Caco-2 (cell line): Measurements from ENCODE around the gene RAB29. TPM values are rescaled to one million over a fixed set of nuclear protein-coding genes. Genes with fewer than 3 reads are reported as not detected.

Experiments used
- BruUV-seq: library from RNA; stranded (reverse); fragments of 400-500 nt; replicated peaks from 2 replicates; lab custom pipeline; 2021; lab: Mats Ljungman, UMichigan
- CTCF ChIA-PET: fragments of 300-600 bp; sonication (Branson Sonifier 250); formaldehyde crosslinking; loops from one replicate; lab custom pipeline; 2022; ENCODE audit warnings: antibody characterized with exemption; lab: Charles Lee
- POLR2A ChIA-PET: fragments of 300-600 bp; sonication (Branson Sonifier 250); formaldehyde crosslinking; loops from one replicate; lab custom pipeline; 2022; ENCODE audit warnings: antibody characterized with exemption; lab: Charles Lee
- DNase-seq, 2 experiments: peaks; one replicate each; pipeline versions ENCODE4 v3.0.0 to v3.0.0-alpha.2; 2020 to 2022
- H3K27me3 ChIP-seq: replicated peaks from 2 replicates; pipeline ENCODE4 v1.6.0; 2011; ENCODE audit warnings: low read length; ENCODE audit not compliant: control insufficient read depth, insufficient read depth
- H3K36me3 ChIP-seq: 2 replicates; pipeline ENCODE4 v1.5.1; 2011; ENCODE audit warnings: low read length; ENCODE audit not compliant: control insufficient read depth, insufficient read depth
- H3K4me1 ChIP-seq: fragments of 250-450 bp; sonication (Bioruptor Pico); 2 replicates; pipeline ENCODE4 v1.5.1; 2020; ENCODE audit warnings: mild to moderate bottlenecking
- H3K4me3 ChIP-seq: 2 replicates; pipeline ENCODE4 v1.5.1; 2011; ENCODE audit warnings: low read depth, mild to moderate bottlenecking, control low read depth, low read length
- H3K9me3 ChIP-seq: fragments of 250-450 bp; sonication (Bioruptor Pico); 2 replicates; pipeline ENCODE4 v1.5.1; 2020; ENCODE audit warnings: mild to moderate bottlenecking, moderate library complexity
- H3K27ac Mint-ChIP-seq: one replicate; pipeline ENCODE4 v1.8.0; 2022; ENCODE audit warnings: mixed read lengths; ENCODE audit not compliant: unreplicated experiment
- H3K27me3 Mint-ChIP-seq: one replicate; pipeline ENCODE4 v1.8.0; 2022; ENCODE audit warnings: mixed read lengths; ENCODE audit not compliant: insufficient read depth, unreplicated experiment
- H3K36me3 Mint-ChIP-seq: one replicate; pipeline ENCODE4 v1.8.0; 2022; ENCODE audit warnings: mild to moderate bottlenecking, mixed read lengths; ENCODE audit not compliant: insufficient read depth, unreplicated experiment
- H3K4me1 Mint-ChIP-seq: one replicate; pipeline ENCODE4 v1.8.0; 2022; ENCODE audit warnings: low read depth, mixed read lengths; ENCODE audit not compliant: unreplicated experiment
- H3K4me3 Mint-ChIP-seq: one replicate; pipeline ENCODE4 v1.8.0; 2022; ENCODE audit warnings: mild to moderate bottlenecking, moderate library complexity, mixed read lengths; ENCODE audit not compliant: unreplicated experiment
- H3K9me3 Mint-ChIP-seq: one replicate; pipeline ENCODE4 v1.8.0; 2022; ENCODE audit warnings: mixed read lengths; ENCODE audit not compliant: unreplicated experiment
- CTCF ChIP-seq, 2 experiments: fragments of 200-600 bp in 1 of 2; IDR thresholded peaks; 1 replicate in 1 of 2; 2 replicates in 1 of 2; pipeline versions ENCODE4 v1.5.1 to v1.8.0; 2011 to 2022; ENCODE audit warnings: antibody characterized with exemption in 1 of 2, control low read depth in 1 of 2, inconsistent platforms in 1 of 2, low read depth in 1 of 2, low read length in 1 of 2, mild to moderate bottlenecking in 1 of 2, moderate library complexity in 1 of 2; ENCODE audit not compliant: insufficient read depth in 1 of 2, severe bottlenecking in 1 of 2, unreplicated experiment in 1 of 2
- intact Hi-C: fragments of 100-400 bp; cut with micrococcal nuclease; formaldehyde crosslinking; loops from one replicate; pipeline ENCODE4 v1.10.0; 2022; ENCODE audit not compliant: unreplicated experiment
- total RNA-seq: library from RNA; stranded (reverse); gene quantifications from 2 replicates; pipeline ENCODE4 v1.2.3, GENCODE V29; 2022

The RAB29 gene
- total RNA-seq, 1 experiment from 2014 or later = 11.0 TPM

DNA sequence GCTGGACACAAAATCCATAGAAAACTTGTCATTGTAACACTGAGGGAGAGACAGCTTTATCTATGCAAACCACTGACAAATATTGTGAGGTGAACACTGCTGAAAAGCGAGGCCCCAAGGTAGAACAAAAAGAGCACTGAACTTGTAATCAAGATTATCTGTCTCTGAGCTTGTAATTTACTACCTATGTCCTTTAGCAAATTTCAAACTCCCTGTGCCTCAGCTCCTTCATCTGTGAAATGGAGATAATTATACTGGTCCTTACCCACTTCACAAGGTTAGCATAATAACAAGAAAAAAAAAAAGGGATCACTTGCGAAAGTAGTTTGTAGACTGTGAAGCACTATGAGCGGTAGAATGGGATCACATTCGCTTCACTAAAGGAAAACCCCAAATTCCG is 20.4 kb downstream of the RAB29 start:
- Histone ChIP-seq H3K36me3 (no peaks in the 10 kb centered on the region), H3K27me3 (no peaks in the 10 kb centered on the region), H3K4me3 (no peak overlapping the region), H3K9me3 (no peaks in the 10 kb centered on the region), H3K4me1 (no peaks in the 10 kb centered on the region)
- H3K36me3 Mint-ChIP-seq = peaks cover 6% of the 10 kb centered on the region
- intact Hi-C loops = no loop called here
- no peak overlapping the region for H3K4me3 Mint-ChIP-seq
- no peak overlapping the region for H3K27ac Mint-ChIP-seq
- H3K4me1 Mint-ChIP-seq = peaks cover 7% of the 10 kb centered on the region
- ChIA-PET POLR2A (no interaction called here), CTCF (no interaction called here)
- H3K27me3 Mint-ChIP-seq = peaks cover 7% of the 10 kb centered on the region
- DNase-seq = no peak
- no peaks in the 10 kb centered on the region for H3K9me3 Mint-ChIP-seq
- TF ChIP-seq CTCF (IDR thresholded peaks at IDR 0.05; ENCODE audit: insufficient read depth in 1 of 2, low read depth in 1 of 2, low read length in 1 of 2, severe bottlenecking in 1 of 2, unreplicated experiment in 1 of 2) = no peak
- no TSS peak for BruUV-seq

DNA sequence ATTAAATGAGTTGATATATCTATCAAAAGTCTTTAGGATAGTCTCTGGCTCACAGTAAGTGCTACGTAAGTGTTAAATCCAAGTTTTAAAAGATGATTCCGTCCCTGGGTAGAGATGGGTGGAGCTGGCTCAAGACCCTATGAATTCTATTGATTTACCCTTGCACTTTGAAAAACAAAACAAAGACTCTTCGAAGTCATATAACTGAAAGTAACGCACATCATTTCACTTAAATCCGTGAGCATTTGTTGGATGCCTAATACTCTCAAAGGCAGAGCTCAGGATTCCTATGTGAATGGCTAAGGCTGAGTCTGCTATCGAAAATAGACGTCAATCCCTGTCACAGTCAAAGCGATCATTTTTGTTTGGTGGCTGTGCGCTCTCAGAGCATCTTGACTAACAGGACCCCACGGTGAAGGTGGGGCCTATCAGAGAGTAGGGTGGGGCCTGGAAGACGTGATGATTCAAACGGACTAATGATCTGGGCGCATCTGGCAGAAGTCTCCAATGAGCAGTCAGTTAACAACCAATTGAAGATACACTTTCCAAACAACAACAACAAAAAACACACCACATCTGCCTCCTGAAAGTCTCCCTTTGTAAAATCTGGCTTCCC is 24.1 kb downstream of the RAB29 start:
- peaks cover 36% of the 10 kb centered on the region for H3K36me3 Mint-ChIP-seq
- POLR2A ChIA-PET = no interaction called here
- Histone ChIP-seq H3K36me3 (no peaks in the 10 kb centered on the region; the same call in 1 of the 2 replicates), H3K27me3 (no peaks in the 10 kb centered on the region), H3K4me1 (no peaks in the 10 kb centered on the region), H3K9me3 (no peaks in the 10 kb centered on the region), H3K4me3 (no peak overlapping the region)
- TF ChIP-seq CTCF (IDR thresholded peaks at IDR 0.05; ENCODE audit: insufficient read depth in 1 of 2, low read depth in 1 of 2, low read length in 1 of 2, severe bottlenecking in 1 of 2, unreplicated experiment in 1 of 2) = no peak
- intact Hi-C loops = no loop called here
- H3K4me1 Mint-ChIP-seq = peaks cover 7% of the 10 kb centered on the region
- peak overlapping the region; percentile 87 for H3K4me3 Mint-ChIP-seq
- peaks cover under 1% of the 10 kb centered on the region for H3K27me3 Mint-ChIP-seq
- DNase-seq = no peak
- CTCF ChIA-PET = no interaction called here
- H3K9me3 Mint-ChIP-seq = no peaks in the 10 kb centered on the region
- peak overlapping the region; percentile 99 for H3K27ac Mint-ChIP-seq
- BruUV-seq = no TSS peak

- BruUV-seq = TSS peak; percentile 90
- Histone ChIP-seq H3K9me3 (no peaks in the 10 kb centered on the region), H3K4me3 (peak within 1 kb of the TSS; percentile 93), H3K4me1 (0 out of 2 replicates have a peak, but pooled peaks cover 3% of the 10 kb centered on the region), H3K36me3 (no peaks in the 10 kb centered on the region; the same call in 1 of the 2 replicates), H3K27me3 (no peaks in the 10 kb centered on the region)
- intact Hi-C loops = loop anchor here (1.0 kb wide), 1 partner anchor 25 kb away; the partner anchor contains the start of gene RAB29
- Mint-ChIP-seq H3K36me3 (peaks cover 37% of the 10 kb centered on the region), H3K27ac (peak within 1 kb of the TSS; percentile 99), H3K4me3 (peak within 1 kb of the TSS; percentile 87), H3K27me3 (no peaks in the 10 kb centered on the region), H3K9me3 (no peaks in the 10 kb centered on the region), H3K4me1 (peaks cover 7% of the 10 kb centered on the region)
- peak in 1 of 2 experiments; percentile 18 for TF ChIP-seq CTCF (IDR thresholded peaks at IDR 0.05; ENCODE audit: insufficient read depth in 1 of 2, low read depth in 1 of 2, low read length in 1 of 2, severe bottlenecking in 1 of 2, unreplicated experiment in 1 of 2)
- peak; percentile 97 to 99 for DNase-seq
- POLR2A ChIA-PET = no interaction called here
- CTCF ChIA-PET = interaction anchor here (1.2 kb wide), 1 partner anchor 227 kb away, joined by 8 read pairs; no protein-coding TSS in a partner anchor
Observed at GRCh38 chr1:205750138-205751035, 24.9 kb downstream of the RAB29 start, which contains the start of gene NUCKS1. NUCKS1 (minus strand) TSS chr1:205750182; CDS start chr1:205749973, 209 bp downstream.
